Measurements from ENCODE around the gene BCAN.

Gene BCAN

DNA sequence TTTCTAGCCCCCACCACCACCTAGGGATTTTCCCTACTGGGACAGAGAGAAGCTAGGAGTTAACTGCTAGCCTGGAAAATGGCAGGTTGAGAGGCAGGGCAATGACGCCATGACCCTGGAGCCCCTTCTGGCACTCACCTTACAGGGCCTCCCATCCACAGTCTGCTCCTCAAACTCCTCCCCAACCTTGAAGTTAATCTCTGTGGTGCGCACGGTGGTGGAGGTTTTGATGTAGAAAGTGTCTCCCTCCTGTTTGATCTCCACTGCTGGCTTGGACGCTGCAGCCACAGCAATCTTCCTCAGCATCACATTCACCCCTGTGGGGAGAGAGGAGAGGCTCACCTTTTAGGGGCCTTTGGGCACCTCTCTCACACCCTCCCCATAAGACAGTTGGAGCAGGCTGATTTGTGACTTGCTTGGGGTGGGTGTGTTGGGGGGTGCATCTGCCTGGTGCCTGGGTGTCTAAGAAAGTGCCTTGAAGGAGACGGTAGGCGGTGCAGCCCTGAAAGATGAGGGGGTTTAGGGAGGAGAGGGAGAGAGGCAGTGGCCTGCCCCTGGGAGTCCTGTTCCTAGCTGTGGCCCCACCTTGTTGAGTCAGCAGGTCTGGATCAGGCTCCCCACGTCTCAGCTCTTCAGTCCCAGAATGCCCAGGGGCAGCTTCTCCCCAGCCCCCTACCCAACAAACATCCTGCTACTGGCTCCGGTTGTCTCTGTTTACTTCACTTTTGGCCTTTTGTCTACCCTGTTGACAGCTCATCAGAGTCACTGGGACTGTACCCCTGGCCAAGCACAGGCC lies 59.0 kb downstream of the BCAN start:
- DNase-seq (ENCODE audit: low read depth in 2 of 2): no peak

DNA sequence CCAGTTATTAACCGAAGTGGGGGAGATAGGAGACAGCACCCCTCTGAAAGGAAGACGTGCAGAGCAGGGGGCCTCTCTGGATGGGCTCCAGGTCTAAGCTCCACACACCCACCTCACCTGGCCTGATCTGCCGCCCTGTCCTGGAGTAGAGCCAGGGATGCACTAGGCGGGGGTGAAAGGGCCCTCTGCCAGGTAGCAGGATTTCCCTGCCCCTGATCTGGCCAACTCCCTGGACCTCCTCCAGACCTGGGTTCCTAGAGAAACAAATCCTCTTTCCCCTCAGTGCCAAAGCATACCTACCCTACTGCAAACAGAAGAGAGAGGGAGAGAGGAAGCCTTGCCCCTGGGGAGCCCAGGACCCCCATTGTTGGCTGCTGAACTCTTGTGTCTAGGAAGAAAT lies 61.4 kb downstream of the BCAN start:
- DNase-seq (ENCODE audit: low read depth in 2 of 2): no peak

DNA sequence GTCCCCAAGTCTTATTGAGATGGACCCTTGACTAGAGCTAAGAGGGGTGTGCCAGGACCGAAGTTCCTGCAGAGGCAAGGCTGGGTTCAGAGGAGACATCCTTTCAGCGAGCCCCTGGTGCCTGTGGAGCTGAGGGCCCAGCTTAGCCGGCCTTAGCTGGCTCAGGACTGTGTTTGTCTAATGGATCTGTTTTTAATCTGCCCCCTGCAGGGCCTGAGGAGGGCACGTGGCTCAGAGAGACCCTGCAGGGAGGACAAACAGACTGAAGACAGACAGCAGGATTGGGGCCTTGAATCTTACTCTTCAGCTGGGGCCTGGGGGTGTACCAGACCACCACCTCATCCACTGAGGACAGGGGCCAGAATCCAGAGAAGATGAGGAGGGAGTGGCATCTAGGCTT lies 61.8 kb downstream of the BCAN start:
- DNase-seq (ENCODE audit: low read depth in 2 of 2): no peak

DNA sequence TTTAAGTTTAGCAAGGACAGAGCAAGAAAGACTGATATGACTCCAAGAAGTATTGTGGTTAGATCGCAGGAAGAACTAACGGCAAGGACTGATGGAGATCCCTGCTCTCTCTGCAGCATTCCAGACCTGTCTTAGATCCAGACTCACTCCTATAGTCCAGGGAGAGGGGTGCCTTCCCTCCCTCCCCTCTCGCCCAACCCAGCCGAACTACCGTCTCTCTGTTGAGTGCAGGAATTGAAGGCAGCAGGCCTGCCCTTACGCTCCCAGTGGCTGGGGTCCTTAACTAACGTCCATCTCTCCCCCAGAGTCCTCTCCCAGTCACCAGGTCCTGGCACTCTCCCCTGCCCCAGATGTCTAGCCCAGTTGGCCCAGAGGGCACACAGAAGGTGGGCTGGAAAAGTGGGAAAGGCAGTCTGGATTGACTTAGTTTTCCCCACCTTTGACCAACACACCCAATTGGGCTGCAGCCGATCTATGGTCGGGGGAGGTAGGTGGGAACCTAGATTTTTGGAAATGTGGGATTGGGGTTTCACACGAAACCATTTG lies 62.3 kb downstream of the BCAN start:
- no peak for DNase-seq (ENCODE audit: low read depth in 2 of 2)

GRCh38 chr1:156704930-156705320 lies 63.0 kb downstream of the BCAN start:
- peak in 1 of 2 donors; percentile 38 for DNase-seq (ENCODE audit: low read depth in 2 of 2)

DNA sequence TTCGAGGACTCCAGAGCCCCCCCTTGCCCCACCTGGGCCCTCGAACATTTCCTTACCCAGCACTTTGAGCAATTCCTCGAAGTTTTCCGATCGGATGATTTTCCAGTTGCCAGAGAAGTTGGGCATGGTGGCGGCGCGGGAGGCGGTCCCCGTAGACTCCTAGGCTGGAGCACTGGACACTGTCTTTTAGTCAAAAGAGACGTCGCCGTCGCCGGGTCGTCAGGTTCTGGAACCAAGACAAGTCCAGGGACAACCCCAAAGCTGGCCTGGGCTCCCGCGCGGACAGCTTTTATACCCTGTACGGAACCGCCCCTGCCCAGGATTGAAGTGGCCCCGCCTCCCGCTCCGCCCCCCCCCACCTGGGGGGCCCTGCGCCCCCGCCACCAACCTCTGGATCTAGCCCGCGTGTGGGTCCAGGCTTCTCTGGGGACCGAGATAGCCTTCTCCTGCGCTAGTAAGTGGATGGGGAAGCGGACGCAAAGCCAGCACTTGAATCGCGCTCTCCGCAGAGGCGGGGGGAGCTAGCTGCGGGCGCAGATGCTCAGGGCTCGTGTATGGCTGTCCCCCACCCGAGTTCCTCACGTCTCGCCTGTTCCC lies 63.5 kb downstream of the BCAN start, which contains the start of gene CRABP2:
Gene CRABP2 (minus strand): TSS at position 263 of the 597 bp plus-strand sequence. CDS start 137 bp downstream, at position 126.
- no peak for DNase-seq (ENCODE audit: low read depth in 2 of 2)

DNA sequence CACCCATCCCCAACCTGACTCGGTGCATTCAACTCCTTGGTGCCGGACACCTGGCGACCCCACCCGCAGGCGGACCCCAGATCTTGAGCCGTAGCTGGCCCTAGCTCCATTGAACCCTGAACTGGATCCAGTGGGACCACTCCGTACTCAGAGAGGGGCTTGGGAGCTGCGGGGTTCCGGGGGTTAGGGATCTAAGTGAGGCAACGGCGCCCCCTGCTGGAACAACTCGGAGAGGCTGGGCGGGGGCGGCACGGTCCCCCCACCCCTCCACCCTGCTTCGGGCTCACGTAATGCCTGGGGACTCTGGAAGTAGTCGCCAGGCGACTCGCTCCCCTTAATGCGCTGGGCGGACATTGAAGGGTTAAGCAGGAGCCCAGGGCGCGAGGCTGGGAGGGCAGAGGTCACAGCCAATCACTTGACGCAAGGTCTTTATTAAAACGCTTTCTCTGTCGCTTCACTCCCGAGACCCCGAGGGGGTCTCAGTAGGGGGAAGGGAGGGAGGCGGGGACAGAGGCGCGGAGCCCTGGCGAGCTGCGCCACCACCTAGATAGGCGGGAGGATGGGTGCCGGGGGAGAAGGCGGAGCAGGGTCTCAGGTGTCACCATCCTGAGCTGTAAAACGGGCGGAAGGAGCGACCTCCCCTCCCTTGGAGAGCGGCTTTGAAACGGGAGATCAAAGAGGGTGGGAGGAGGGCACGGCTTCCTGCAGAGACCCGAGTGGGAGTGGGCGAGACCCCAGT lies 64.2 kb downstream of the BCAN start:
- DNase-seq (ENCODE audit: low read depth in 2 of 2): peak; percentile 54 to 67

- DNase-seq (ENCODE audit: low read depth in 2 of 2): no peak
These were observed 64.9 kb downstream of the BCAN start for GRCh38 chr1:156706657-156707416.

DNA sequence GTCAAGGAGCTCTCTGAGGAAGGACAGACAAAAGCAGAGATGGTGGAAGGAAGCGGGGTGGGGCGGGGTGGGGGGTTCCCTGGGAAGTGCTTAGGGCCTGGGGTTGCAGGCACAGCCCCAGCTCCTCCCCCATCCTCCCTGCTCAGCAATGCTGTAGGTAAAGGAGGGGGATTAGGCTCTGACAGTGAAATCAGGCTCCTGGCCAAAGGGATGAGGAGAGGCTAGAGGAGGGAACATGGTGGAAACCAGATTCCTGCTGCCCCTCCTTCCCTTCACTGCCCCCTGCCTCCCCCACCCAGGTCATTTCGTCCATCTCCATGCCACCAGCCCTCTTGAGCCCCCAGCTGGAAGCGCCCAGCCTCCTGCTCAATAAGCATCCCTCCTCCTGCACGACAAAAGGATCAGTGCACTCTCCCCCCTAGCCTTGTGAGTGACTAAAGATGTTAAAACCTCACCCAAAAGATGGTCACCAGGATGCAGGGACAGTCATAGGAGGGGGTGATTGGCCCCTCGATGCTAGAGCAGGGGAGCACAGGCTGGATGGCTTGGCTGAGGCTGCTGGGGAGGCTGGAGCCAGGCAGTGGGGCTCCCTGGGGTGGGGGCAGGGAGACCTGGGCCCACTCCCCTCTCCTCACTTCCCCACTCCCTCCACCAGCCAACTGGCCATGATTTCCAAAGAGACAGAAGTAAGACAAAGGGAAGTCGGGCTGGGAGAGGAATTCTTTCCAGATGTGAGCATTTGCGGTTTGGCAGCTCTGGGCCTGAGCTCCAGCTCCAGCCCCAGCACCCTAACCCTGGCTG lies 65.7 kb downstream of the BCAN start:
- no peak for DNase-seq (ENCODE audit: low read depth in 2 of 2)

DNA sequence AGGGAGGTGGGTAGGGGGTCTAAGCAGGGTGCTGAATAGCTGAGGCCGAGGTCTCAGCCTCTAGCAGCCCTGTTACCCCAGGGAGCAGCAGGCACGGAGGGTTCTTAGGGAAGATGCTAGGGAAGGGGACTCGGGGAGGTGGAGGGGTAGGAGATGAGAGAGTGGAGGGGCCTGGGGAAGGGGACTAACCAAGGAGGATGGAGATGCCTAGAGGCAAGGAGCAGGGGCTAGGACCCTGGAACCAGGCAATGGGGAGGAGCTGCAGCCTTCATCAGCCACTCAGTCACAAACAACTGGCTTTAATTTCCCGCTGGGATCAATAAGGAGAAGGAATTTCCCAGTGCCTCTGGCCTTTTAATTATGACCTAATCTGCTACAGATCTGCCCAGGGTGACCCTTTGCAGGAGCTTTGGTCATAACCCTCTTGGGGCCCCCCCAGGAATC lies 66.3 kb downstream of the BCAN start:
- no peak for DNase-seq (ENCODE audit: low read depth in 2 of 2)

DNA sequence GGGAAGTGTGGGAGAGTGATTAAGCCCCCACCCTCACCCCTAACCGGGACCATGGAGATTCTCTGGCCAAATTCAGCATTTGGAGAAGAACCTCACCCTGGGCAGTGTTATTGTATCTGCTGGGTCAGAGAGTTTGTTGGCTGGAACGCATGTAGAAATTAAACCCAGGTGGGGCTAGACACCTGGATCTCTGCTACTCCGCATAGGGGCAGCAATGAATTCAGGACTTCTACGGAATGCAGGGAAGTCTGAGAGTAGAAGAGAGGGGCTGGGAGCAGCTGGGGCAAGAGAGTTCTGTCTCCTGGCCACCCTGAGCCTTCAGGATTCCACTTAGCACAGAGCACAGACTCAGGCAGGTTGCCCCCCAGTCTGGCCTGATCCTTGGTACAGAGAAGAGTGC lies 67.1 kb downstream of the BCAN start:
- DNase-seq (ENCODE audit: low read depth in 2 of 2): no peak
